GM12872 (cell line): Measurements from ENCODE around the gene PDCL3.

Experiments
- CTCF ChIP-seq: IDR thresholded peaks from 3 replicates; pipeline ENCODE4 v1.5.1; 2011; ENCODE audit warnings: low read depth, mild to moderate bottlenecking, low read length, moderate library complexity; ENCODE audit not compliant: insufficient read depth

Gene PDCL3

GRCh38 chr2:100612388-100613000 is 49.7 kb downstream of the PDCL3 start:
- TF ChIP-seq CTCF: no peak

- no peak for TF ChIP-seq CTCF
Observed at GRCh38 chr2:100613719-100614118, 50.9 kb downstream of the PDCL3 start.

- no peak for TF ChIP-seq CTCF
Observed at GRCh38 chr2:100614455-100615000, 51.7 kb downstream of the PDCL3 start.

GRCh38 chr2:100615471-100615870 is 52.7 kb downstream of the PDCL3 start:
- TF ChIP-seq CTCF: no peak

- no peak for TF ChIP-seq CTCF
Observed at GRCh38 chr2:100615886-100616285, 53.1 kb downstream of the PDCL3 start.

GRCh38 chr2:100616841-100617390 is 54.1 kb downstream of the PDCL3 start:
- TF ChIP-seq CTCF: no peak

- no peak for TF ChIP-seq CTCF
Observed at GRCh38 chr2:100619951-100620350, 57.2 kb downstream of the PDCL3 start.
